HUES6 (cell line): ENCODE measurements around the gene KCNK17.

Source experiments
- H3K27ac ChIP-seq: 2 replicates; pipeline ENCODE4 v1.7.0; 2013; ENCODE audit warnings: low read depth, mild to moderate bottlenecking, low read length, inconsistent platforms
- H3K27me3 ChIP-seq: 2 replicates; pipeline ENCODE4 v1.6.1; 2013; ENCODE audit warnings: low read length; ENCODE audit not compliant: control insufficient read depth, insufficient read depth
- H3K36me3 ChIP-seq: 2 replicates; pipeline ENCODE4 v1.6.1; 2013; ENCODE audit warnings: low read length; ENCODE audit not compliant: control insufficient read depth, insufficient read depth
- H3K4me1 ChIP-seq: 2 replicates; pipeline ENCODE4 v1.6.1; 2013; ENCODE audit warnings: low read length; ENCODE audit not compliant: control insufficient read depth, insufficient read depth
- H3K4me3 ChIP-seq: 2 replicates; pipeline ENCODE4 v1.5.1; 2013; ENCODE audit warnings: low read depth, low read length
- H3K9ac ChIP-seq: one replicate; pipeline ENCODE4 v1.6.1; 2013; ENCODE audit warnings: mild to moderate bottlenecking, low read length
- H3K9me3 ChIP-seq: 2 replicates; pipeline ENCODE4 v1.6.1; 2013; ENCODE audit warnings: low read depth, low read length; ENCODE audit not compliant: control insufficient read depth, insufficient read depth

KCNK17 gene

GRCh38 chr6:39266375-39266774, 47.8 kb downstream of the KCNK17 start:
- Histone ChIP-seq H3K4me3 (no peak overlapping the region), H3K4me1 (peaks cover 23% of the 10 kb centered on the region), H3K9ac (no peak overlapping the region), H3K27me3 (no peaks in the 10 kb centered on the region), H3K36me3 (no peaks in the 10 kb centered on the region), H3K27ac (no peak overlapping the region), H3K9me3 (no peaks in the 10 kb centered on the region)

GRCh38 chr6:39263303-39264037, 50.7 kb downstream of the KCNK17 start:
- H3K4me3 ChIP-seq, result peak overlapping the region; percentile 7; the same call in 1 of the 2 replicates
- peak overlapping the region; percentile 10 for H3K9ac ChIP-seq
- peaks cover 24% of the 10 kb centered on the region for H3K4me1 ChIP-seq
- 0 out of 2 replicates have a peak, but pooled peaks cover 4% of the 10 kb centered on the region for H3K9me3 ChIP-seq
- H3K27ac ChIP-seq, result peak overlapping the region; percentile 86; the same call in 1 of the 2 replicates
- no peaks in the 10 kb centered on the region for H3K36me3 ChIP-seq
- H3K27me3 ChIP-seq, result no peaks in the 10 kb centered on the region

DNA sequence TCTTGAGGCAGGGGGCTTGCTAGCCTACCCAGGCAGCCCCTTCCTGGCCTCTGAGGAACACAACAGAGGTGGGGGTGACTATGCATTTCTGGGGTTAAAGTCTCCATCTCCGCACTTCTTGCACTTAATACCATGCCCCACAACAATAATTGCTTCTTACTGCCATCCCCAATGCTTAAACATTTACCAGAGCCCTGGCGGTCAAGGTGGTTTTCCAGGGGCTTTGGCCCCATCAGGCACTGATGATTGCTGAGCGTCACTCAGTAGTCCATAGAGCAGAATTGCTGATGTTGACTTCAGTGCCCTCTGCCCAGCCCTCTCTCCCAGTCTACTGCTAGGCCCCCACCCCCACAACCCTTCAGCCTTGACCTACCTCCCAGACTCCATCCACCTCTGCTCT, 52.5 kb downstream of the KCNK17 start:
- H3K9ac ChIP-seq, result no peak overlapping the region
- H3K27ac ChIP-seq, result no peak overlapping the region
- no peak overlapping the region for H3K4me3 ChIP-seq
- no peaks in the 10 kb centered on the region for H3K27me3 ChIP-seq
- peaks cover 23% of the 10 kb centered on the region for H3K4me1 ChIP-seq
- H3K9me3 ChIP-seq, result 0 out of 2 replicates have a peak, but pooled peaks cover 4% of the 10 kb centered on the region
- no peaks in the 10 kb centered on the region for H3K36me3 ChIP-seq

DNA sequence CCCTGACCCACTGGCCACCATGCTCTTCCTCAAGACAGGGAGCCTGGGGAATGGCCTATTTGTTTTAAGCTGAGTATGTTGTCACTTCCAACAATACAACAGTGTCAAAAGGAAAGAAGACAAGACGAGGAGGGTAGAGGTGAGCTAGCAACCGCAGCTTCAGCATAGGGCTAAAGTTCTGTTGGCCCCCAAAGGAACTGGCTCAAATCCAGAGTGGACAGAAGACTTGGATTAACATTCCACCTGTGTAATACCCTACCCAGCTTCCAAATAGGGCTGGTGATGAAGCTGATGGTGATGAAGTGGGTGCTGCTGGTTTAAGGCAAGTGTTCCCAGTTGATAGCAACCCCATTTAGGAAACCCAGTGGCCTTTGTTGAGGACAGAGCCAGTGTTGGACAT, 53.3 kb downstream of the KCNK17 start:
- H3K27ac ChIP-seq, result no peak overlapping the region
- no peaks in the 10 kb centered on the region for H3K36me3 ChIP-seq
- H3K27me3 ChIP-seq, result no peaks in the 10 kb centered on the region
- peaks cover 29% of the 10 kb centered on the region for H3K4me1 ChIP-seq
- H3K9ac ChIP-seq, result no peak overlapping the region
- 0 out of 2 replicates have a peak, but pooled peaks cover 4% of the 10 kb centered on the region for H3K9me3 ChIP-seq
- H3K4me3 ChIP-seq, result no peak overlapping the region

- 0 out of 2 replicates have a peak, but pooled peaks cover 4% of the 10 kb centered on the region for H3K9me3 ChIP-seq
- H3K4me1 ChIP-seq, result peaks cover 29% of the 10 kb centered on the region
- no peaks in the 10 kb centered on the region for H3K36me3 ChIP-seq
- no peak overlapping the region for H3K9ac ChIP-seq
- H3K27ac ChIP-seq, result no peak overlapping the region
- H3K27me3 ChIP-seq, result no peaks in the 10 kb centered on the region
- H3K4me3 ChIP-seq, result no peak overlapping the region
Observed at GRCh38 chr6:39260456-39260855, 53.8 kb downstream of the KCNK17 start.

GRCh38 chr6:39256294-39256940, 57.8 kb downstream of the KCNK17 start:
- Histone ChIP-seq H3K36me3 (no peaks in the 10 kb centered on the region), H3K9me3 (peaks cover 4% of the 10 kb centered on the region; the same call in 1 of the 2 replicates), H3K4me1 (peaks cover 12% of the 10 kb centered on the region), H3K27ac (no peak overlapping the region), H3K4me3 (no peak overlapping the region), H3K27me3 (no peaks in the 10 kb centered on the region), H3K9ac (no peak overlapping the region)

GRCh38 chr6:39254999-39255535, 59.2 kb downstream of the KCNK17 start:
- H3K36me3 ChIP-seq, result no peaks in the 10 kb centered on the region

DNA sequence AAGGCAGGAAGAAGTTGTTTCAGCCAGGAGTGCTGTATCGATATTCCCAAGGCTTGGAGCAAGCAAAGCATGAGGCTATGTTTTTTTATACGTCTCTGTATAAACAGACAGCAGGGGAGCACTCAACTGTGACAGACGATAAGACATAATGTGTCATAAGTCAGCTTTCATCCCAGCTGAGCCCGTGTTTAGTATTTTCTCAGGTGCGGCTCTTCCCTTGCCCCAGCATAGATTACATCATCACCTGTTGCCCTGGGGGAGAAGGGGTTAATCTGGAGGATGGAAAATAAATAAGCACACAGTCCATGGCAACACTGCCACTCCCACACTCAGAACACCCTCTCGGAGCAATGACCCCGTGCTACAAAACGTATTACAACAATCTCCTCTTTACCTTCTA, 62.8 kb downstream of the KCNK17 start:
- Histone ChIP-seq H3K27ac (no peak overlapping the region), H3K4me3 (no peak overlapping the region), H3K27me3 (no peaks in the 10 kb centered on the region)

More at GRCh38 chr6:39254999-39255535, 59.2 kb downstream of the KCNK17 start:
- no peak overlapping the region for H3K4me3 ChIP-seq
- no peaks in the 10 kb centered on the region for H3K27me3 ChIP-seq
- no peak overlapping the region for H3K27ac ChIP-seq
- no peaks in the 10 kb centered on the region; the same call in 1 of the 2 replicates for H3K9me3 ChIP-seq
- H3K4me1 ChIP-seq, result peaks cover 12% of the 10 kb centered on the region
- no peak overlapping the region for H3K9ac ChIP-seq

GRCh38 chr6:39250507-39250906, 63.7 kb downstream of the KCNK17 start:
- Histone ChIP-seq H3K9ac (no peak overlapping the region), H3K36me3 (no peaks in the 10 kb centered on the region), H3K4me3 (no peak overlapping the region), H3K9me3 (no peaks in the 10 kb centered on the region; the same call in 1 of the 2 replicates), H3K27me3 (no peaks in the 10 kb centered on the region), H3K4me1 (no peaks in the 10 kb centered on the region), H3K27ac (no peak overlapping the region)

More for the DNA sequence above, 62.8 kb downstream of the KCNK17 start:
- Histone ChIP-seq H3K9ac (no peak overlapping the region), H3K9me3 (no peaks in the 10 kb centered on the region; the same call in 1 of the 2 replicates), H3K4me1 (peaks cover 3% of the 10 kb centered on the region), H3K36me3 (no peaks in the 10 kb centered on the region)

DNA sequence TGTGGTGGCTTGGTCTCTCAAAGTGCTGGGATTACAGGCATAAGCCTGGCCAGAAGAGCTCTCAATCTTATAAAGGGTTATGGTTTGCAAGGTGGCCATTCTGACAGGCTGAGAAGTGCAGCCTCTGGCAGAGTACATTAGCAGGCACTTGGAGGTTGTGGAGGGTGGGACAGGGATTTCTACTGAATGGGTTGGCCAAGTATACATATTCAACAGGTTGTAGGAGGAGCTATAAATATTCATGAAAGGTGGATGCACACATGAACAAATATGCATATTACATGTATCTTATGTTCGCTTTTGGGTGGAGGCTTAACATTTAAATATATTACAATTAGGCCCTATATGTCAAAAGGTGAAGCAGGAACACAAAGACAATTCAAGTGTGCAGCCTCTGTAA, 64.9 kb downstream of the KCNK17 start:
- H3K36me3 ChIP-seq, result no peaks in the 10 kb centered on the region
- H3K27ac ChIP-seq, result no peak overlapping the region
- no peaks in the 10 kb centered on the region for H3K27me3 ChIP-seq
- no peak overlapping the region for H3K4me3 ChIP-seq
- no peak overlapping the region for H3K9ac ChIP-seq
- H3K9me3 ChIP-seq, result no peaks in the 10 kb centered on the region
- no peaks in the 10 kb centered on the region for H3K4me1 ChIP-seq
